Coronary artery (tissue), 2 donors: Measurements from ENCODE around the gene MTCP1.

Experiments used
- DNase-seq: peaks from one replicate; pipeline ENCODE4 v3.0.0-alpha.2; 2017; ENCODE audit warnings: low spot score
- H3K27ac ChIP-seq, 2 donors: fragments of 200-600 bp; sonication (generic); one replicate each; pipeline ENCODE4 v1.5.1; 2016 to 2019
- H3K4me3 ChIP-seq: fragments of 200-600 bp; sonication (generic); 2 replicates; pipeline ENCODE4 v1.5.1; 2016; ENCODE audit warnings: mild to moderate bottlenecking, moderate library complexity
- TF ChIP-seq, protein P1 (sequence below): fragments of 200-600 bp; sonication (generic); IDR thresholded peaks from one replicate; pipeline ENCODE4 v1.5.1; 2019; ENCODE audit warnings: antibody characterized with exemption

The MTCP1 gene, protein sequence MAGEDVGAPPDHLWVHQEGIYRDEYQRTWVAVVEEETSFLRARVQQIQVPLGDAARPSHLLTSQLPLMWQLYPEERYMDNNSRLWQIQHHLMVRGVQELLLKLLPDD

DNA sequence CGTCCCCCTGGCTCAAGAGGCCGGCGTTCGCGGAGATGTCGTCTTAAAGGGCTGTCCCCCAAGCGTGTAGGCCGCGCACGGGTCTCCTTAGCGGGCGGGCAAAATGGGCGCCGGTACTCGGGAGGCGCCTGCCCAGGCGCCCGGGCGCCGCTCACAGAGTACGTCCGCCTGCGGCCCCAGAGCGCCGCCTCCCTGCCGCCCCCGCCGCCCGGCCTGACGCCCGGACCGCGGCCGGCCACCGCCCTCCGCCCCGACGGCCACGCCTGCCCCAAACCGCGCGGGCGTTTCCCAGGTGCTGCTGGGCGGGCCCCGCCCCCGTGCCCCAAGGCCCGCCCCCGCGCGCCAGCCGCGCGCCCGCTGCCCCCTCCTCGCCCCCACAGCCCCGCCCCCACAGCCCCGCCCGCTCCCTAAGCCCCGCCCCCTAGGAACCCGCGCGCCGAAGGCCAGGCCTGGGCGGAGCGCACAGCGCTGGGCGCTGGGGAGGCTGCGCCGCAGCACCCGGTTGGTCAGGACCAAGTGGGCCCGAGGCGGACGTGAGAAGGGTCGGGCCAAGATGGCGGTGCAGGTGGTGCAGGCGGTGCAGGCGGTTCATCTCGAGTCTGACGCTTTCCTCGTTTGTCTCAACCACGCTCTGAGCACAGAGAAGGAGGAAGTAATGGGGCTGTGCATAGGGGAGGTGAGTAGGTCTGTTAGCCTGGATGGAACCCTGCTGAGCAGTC lies at the start of gene MTCP1, which contains the start of the genes BRCC3 and CMC4:
Gene MTCP1 (minus strand): TSS at position 162 of the 719 bp plus-strand sequence. CDS start 5,126 bp downstream, outside the sequence.
Gene BRCC3 (plus strand): TSS at position 534 of the 719 bp plus-strand sequence. CDS start 20 bp downstream, at position 554.
Gene CMC4 (minus strand): TSS at position 162 of the 719 bp plus-strand sequence. CDS start 7,113 bp downstream, outside the sequence.
- TF ChIP-seq, protein P1, sequence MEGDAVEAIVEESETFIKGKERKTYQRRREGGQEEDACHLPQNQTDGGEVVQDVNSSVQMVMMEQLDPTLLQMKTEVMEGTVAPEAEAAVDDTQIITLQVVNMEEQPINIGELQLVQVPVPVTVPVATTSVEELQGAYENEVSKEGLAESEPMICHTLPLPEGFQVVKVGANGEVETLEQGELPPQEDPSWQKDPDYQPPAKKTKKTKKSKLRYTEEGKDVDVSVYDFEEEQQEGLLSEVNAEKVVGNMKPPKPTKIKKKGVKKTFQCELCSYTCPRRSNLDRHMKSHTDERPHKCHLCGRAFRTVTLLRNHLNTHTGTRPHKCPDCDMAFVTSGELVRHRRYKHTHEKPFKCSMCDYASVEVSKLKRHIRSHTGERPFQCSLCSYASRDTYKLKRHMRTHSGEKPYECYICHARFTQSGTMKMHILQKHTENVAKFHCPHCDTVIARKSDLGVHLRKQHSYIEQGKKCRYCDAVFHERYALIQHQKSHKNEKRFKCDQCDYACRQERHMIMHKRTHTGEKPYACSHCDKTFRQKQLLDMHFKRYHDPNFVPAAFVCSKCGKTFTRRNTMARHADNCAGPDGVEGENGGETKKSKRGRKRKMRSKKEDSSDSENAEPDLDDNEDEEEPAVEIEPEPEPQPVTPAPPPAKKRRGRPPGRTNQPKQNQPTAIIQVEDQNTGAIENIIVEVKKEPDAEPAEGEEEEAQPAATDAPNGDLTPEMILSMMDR, result no peak
- DNase-seq, result peak; percentile 85
- Histone ChIP-seq H3K27ac (peak within 1 kb of the TSS; percentile 74 to 89), H3K4me3 (peak within 1 kb of the TSS; percentile 80)

DNA sequence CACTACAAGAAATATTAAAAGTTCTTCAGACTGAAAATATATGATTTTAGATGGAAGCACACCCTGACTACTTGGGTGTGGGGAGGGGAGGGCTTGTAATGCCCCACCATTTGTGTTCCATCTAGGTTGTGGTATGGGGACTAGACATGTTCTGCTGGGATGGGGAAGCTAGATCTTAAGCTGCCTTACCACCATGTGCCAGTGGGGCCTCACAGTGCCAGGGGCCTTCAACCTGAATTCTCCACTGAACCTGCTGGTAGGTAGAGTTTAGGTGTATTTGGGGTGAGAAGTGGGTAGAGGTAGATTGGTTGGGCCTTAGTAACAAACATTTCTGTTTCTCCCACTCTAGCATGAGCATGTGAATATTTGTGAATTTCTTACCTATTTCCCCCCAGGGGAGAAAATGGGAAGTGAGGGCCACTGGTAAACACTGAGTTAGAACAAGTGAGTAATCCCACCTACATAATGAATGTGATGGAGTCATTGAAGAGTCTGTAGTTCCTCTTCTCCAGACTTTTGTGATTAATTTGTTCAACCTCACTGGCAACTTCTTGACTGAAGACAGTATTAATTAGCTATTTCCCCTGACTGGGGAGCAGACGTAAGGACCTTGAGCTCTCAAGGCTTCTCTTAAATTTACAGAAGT lies 44.4 kb upstream of the MTCP1 start:
- DNase-seq, result no peak
- TF ChIP-seq, protein P1, result no peak
- no peak overlapping the region for H3K27ac ChIP-seq
- no peak overlapping the region for H3K4me3 ChIP-seq

DNA sequence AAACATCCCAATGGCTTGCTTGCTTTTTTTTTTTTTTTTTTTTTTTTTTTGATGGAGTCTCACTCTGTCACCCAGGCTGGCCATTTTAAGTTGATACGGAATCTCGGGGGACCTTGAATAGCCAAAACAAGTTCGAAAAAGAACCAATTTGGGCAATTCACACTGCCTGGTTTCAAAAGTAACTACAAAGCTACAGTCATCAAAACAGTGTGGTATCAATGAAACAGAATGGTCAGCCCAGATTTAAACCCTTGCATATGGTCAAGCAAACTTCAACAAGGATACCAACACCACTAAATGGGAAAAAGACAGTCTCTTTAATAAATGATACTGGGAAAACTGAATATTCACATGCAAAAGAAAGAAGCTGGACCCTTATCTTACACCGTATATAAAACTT lies 42.2 kb upstream of the MTCP1 start:
- TF ChIP-seq, protein P1, result no peak
- no peak for DNase-seq
- Histone ChIP-seq H3K4me3 (no peak overlapping the region), H3K27ac (no peak overlapping the region)

DNA sequence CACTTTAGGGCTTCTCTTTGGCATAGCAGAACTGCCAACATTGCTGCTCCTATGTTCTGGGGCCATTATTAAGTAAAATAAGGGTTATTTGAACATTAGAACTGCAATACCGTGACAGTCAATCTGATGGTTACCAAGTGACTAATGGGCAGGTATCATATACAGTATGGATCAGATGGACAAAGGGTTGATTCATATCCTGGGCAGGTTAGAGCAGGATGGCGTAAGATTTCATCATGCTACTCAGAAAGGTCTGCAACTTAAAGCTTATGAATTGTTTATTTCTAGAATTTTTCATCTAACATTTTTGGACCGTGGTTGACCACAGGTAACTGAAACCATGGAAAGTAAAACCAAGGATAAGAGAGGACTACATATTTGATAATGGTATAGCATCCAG lies 41.2 kb upstream of the MTCP1 start:
- no peak overlapping the region for H3K4me3 ChIP-seq

DNA sequence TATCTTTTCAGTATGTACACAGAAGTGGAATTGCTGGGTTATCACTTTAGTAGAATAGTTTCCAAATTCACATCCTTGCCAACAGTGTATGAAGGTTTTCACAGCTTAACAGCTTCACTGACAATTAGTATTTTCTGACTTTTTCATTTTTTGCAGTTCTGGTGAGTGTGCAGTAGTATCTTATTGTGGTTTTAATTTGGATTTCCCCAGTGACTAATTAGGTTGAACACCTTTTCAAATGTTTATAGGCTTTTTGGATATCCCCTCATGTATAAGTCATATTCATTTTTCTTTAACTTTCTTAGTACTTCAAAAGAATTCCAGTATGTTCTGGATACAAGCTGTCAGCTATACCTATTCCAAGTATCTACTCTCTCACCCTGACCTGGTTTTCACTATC lies 37.5 kb upstream of the MTCP1 start:
- Histone ChIP-seq H3K4me3 (no peak overlapping the region), H3K27ac (no peak overlapping the region)
- DNase-seq, result no peak
- TF ChIP-seq, protein P1, result no peak

More for the DNA sequence above, 41.2 kb upstream of the MTCP1 start:
- TF ChIP-seq, protein P1, result no peak
- no peak for DNase-seq
- no peak overlapping the region for H3K27ac ChIP-seq

DNA sequence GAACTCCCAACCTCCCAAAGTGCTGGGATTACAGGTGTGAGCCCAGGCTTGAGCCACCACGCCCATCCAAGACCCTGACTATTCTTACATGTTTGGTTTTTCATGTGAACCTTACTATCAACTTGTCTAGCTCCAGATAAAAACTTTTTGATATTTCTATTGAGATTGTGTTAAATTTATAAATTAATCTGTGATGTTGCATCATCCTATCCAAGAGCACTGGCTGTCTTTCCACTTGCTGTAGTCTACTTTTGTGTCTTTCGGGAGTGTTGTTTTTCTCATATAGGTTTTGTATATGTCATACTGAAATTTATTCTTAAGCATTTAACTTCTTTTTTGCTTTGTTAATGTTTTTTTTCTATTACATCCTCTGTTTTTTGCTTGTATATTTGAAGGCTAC lies 35.0 kb upstream of the MTCP1 start:
- TF ChIP-seq, protein P1, result no peak
- no peak for DNase-seq
- Histone ChIP-seq H3K27ac (no peak overlapping the region), H3K4me3 (no peak overlapping the region)
